HFFc6 (cell line): ENCODE data around the gene HS1BP3. TPM values are rescaled to one million over a fixed set of nuclear protein-coding genes. Genes with fewer than 3 reads are reported as not detected.

Experiments used
- DNase-seq: peaks from one replicate; pipeline ENCODE4 v3.0.0-alpha.2; 2018
- H3K27ac Mint-ChIP-seq: 2 replicates; pipeline ENCODE4 v1.8.0; 2020; ENCODE audit warnings: mild to moderate bottlenecking, mixed read lengths
- H3K27me3 Mint-ChIP-seq: 2 replicates; pipeline ENCODE4 v1.8.0; 2021; ENCODE audit warnings: mild to moderate bottlenecking, moderate library complexity, mixed read lengths; ENCODE audit not compliant: insufficient read depth
- H3K36me3 Mint-ChIP-seq: 2 replicates; pipeline ENCODE4 v1.8.0; 2021; ENCODE audit warnings: low read depth, mixed read lengths
- H3K4me1 Mint-ChIP-seq: 2 replicates; pipeline ENCODE4 v1.8.0; 2020; ENCODE audit warnings: low read depth, mixed read lengths
- H3K4me3 Mint-ChIP-seq: 2 replicates; pipeline ENCODE4 v1.8.0; 2020; ENCODE audit warnings: mild to moderate bottlenecking, moderate library complexity, mixed read lengths
- H3K9me3 Mint-ChIP-seq: 2 replicates; pipeline ENCODE4 v1.8.0; 2020; ENCODE audit warnings: mild to moderate bottlenecking, mixed read lengths
- total RNA-seq, 6 experiments: library from RNA; stranded (reverse); fragmentation: NEBNext Ultra II Directional; extraction: Animal tissue kit (Norgen Biotek cat#: 25700); gene quantifications; 2 replicates in 1 of 6; 3 replicates in 5 of 6; pipeline ENCODE4 v1.2.3, GENCODE V29; 2021
- TF ChIP-seq, protein P1 (sequence below): fragments of 200-600 bp; sonication (generic); IDR thresholded peaks from 2 replicates; pipeline ENCODE4 v1.5.0; 2021; ENCODE audit warnings: antibody characterized with exemption, mild to moderate bottlenecking

The HS1BP3 gene
- total RNA-seq, 6 experiments from 2014 or later: 12.7 to 17.3 (median 15.8) TPM

DNA sequence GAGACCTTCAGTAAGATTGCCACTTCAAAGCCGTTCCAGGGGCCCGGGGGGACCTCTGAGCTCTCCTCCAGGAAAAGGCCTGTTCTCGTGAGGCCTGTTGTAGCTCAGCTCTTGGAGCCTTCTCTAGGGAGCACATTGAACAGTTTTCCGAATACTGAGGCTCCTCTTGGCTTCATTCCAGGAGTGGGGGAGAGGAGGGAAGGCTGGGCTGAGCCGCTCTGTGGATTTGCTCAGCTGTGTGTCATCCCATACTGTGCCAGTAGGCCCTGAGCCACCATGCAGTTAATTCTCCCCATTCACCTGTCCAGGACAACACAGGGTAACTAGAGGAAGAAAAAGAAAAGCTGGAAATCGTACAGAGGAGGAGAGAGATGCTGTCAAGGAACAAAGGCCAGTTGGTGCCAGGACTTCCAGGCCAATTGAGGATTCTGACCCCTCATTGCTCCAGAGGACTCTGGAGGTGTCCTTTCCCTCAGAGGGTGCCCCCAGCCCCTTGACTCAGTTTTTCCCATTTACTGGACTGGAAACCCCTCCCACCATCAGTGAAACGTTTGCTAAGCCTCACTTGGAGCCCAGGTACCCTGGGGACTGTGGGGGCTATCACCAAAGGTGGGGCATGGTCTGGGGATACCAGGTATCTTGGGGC is 41.4 kb downstream of the HS1BP3 start:
- H3K4me3 Mint-ChIP-seq: no peak overlapping the region
- peak; percentile 32 for DNase-seq
- TF ChIP-seq, protein P1, sequence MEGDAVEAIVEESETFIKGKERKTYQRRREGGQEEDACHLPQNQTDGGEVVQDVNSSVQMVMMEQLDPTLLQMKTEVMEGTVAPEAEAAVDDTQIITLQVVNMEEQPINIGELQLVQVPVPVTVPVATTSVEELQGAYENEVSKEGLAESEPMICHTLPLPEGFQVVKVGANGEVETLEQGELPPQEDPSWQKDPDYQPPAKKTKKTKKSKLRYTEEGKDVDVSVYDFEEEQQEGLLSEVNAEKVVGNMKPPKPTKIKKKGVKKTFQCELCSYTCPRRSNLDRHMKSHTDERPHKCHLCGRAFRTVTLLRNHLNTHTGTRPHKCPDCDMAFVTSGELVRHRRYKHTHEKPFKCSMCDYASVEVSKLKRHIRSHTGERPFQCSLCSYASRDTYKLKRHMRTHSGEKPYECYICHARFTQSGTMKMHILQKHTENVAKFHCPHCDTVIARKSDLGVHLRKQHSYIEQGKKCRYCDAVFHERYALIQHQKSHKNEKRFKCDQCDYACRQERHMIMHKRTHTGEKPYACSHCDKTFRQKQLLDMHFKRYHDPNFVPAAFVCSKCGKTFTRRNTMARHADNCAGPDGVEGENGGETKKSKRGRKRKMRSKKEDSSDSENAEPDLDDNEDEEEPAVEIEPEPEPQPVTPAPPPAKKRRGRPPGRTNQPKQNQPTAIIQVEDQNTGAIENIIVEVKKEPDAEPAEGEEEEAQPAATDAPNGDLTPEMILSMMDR: peak; percentile 25
- H3K27ac Mint-ChIP-seq: peak overlapping the region; percentile 60; the same call in 1 of the 2 replicates
- peaks cover 12% of the 10 kb centered on the region for H3K36me3 Mint-ChIP-seq
- peaks cover 3% of the 10 kb centered on the region for H3K27me3 Mint-ChIP-seq
- peaks cover 13% of the 10 kb centered on the region for H3K9me3 Mint-ChIP-seq
- peaks cover 45% of the 10 kb centered on the region for H3K4me1 Mint-ChIP-seq

DNA sequence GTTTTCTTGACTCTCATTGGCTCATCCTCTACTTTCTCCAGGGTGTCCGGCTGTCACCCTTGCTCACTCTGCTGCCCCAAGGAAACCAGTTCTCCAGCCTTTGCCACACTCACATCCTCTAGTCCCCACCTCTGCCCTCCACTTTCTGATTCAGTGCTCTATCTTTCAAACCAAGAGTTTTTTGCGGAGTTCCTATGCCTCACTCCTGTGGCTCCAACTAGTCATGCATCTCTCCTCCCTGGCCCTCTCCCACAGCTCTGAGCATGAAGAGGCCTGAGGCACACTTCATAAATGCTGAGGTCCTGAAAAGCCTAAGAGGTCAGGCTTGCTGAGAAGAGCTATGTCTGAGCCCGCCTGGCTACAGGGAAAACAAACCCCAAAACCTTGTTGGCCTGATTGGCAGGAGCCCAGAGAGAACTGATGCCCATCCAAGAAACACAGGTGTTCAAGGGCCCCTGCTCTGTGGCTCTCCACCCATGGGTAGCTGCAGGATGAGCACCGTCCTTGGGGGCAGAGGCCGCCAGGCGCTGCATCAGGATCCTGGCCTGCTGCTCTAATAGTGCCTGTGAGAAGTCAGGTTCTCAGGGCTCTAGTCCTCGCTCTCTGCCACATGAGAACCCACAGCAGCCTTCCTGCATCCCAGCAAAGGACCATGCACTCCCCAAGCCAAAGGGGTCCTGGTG is 42.1 kb downstream of the HS1BP3 start:
- peaks cover 13% of the 10 kb centered on the region for H3K9me3 Mint-ChIP-seq
- H3K27me3 Mint-ChIP-seq: peaks cover 5% of the 10 kb centered on the region
- H3K27ac Mint-ChIP-seq: no peak overlapping the region; the same call in 1 of the 2 replicates
- DNase-seq: no peak
- peaks cover 41% of the 10 kb centered on the region for H3K4me1 Mint-ChIP-seq
- TF ChIP-seq, protein P1: no peak
- peaks cover 12% of the 10 kb centered on the region for H3K36me3 Mint-ChIP-seq
- no peak overlapping the region for H3K4me3 Mint-ChIP-seq

- no peak overlapping the region for H3K27ac Mint-ChIP-seq
- TF ChIP-seq, protein P1: no peak
- peaks cover 5% of the 10 kb centered on the region for H3K27me3 Mint-ChIP-seq
- peaks cover 47% of the 10 kb centered on the region for H3K4me1 Mint-ChIP-seq
- peaks cover 12% of the 10 kb centered on the region for H3K36me3 Mint-ChIP-seq
- H3K9me3 Mint-ChIP-seq: peaks cover 13% of the 10 kb centered on the region
- no peak for DNase-seq
- H3K4me3 Mint-ChIP-seq: no peak overlapping the region
Observed at GRCh38 chr2:20607446-20607845, 43.5 kb downstream of the HS1BP3 start.

DNA sequence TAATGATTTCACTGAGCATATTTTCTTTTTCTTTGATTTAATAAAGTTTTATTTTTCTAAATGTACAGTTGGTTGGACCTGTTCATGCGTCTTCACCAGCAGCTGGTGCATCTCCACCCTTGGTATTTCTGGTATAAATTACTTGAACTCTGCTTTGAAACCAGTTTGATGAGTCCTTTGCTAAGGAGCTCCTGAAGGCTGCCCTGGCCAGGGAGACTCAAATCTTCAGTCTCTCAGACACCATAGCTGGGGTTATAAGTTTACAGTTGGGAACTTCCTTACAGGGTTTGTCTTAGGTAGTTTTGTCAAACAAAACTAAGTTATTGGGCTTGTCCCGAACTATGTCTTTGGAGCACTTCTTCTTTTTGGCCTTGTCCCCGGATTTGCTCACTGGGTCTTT is 44.7 kb downstream of the HS1BP3 start:
- H3K4me1 Mint-ChIP-seq: peaks cover 42% of the 10 kb centered on the region
- no peak overlapping the region for H3K27ac Mint-ChIP-seq
- DNase-seq: no peak
- peaks cover 12% of the 10 kb centered on the region for H3K36me3 Mint-ChIP-seq
- H3K27me3 Mint-ChIP-seq: peaks cover 5% of the 10 kb centered on the region
- H3K9me3 Mint-ChIP-seq: peaks cover 13% of the 10 kb centered on the region
- H3K4me3 Mint-ChIP-seq: no peak overlapping the region
- TF ChIP-seq, protein P1: no peak

DNA sequence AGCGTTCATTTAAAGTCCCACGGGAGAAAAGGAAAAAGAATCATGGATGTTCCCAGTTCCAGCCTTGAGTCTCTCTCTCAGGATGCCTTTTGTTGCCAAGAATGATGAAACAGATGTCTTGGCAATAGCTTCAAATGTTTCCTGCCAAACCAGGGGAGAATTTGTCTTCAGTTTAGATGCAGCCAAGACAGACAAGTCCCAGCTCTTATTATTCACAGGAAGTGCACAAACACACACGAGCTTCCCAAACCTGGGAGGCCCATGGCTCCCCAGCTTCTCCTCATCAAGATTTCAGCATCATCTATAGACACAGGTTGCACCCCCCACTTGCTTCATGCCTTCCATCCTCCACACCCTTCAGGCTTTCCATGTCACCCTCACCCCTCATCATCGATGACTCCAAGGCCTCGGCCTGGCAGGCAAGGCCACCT is 45.9 kb downstream of the HS1BP3 start:
- Mint-ChIP-seq H3K4me3 (no peak overlapping the region), H3K9me3 (peaks cover 13% of the 10 kb centered on the region), H3K27ac (peak overlapping the region; percentile 19), H3K27me3 (peaks cover 5% of the 10 kb centered on the region), H3K36me3 (peaks cover 12% of the 10 kb centered on the region), H3K4me1 (peaks cover 38% of the 10 kb centered on the region)
- TF ChIP-seq, protein P1: no peak
- DNase-seq: peak; percentile 73
